BLaER1 treated with 17β-estradiol and CSF1 and Interleukin-3, amounts not matched to agents 10 nM and 100 nM (cell line): ENCODE results near the gene ATP1A2.

Experiments used
- H3K27ac ChIP-seq, 11 experiments: shearing (Covaris generic); formaldehyde crosslinking; 2 replicates each; pipeline ENCODE4 v1.8.1; 2022
- H3K27me3 ChIP-seq, 11 experiments: shearing (Covaris generic); formaldehyde crosslinking; 2 replicates each; pipeline ENCODE4 v1.8.1; 2022
- H3K36me3 ChIP-seq, 11 experiments: shearing (Covaris generic); formaldehyde crosslinking; 2 replicates each; pipeline ENCODE4 v1.8.1; 2022
- H3K4me1 ChIP-seq, 10 experiments: shearing (Covaris generic); formaldehyde crosslinking; 2 replicates each; pipeline ENCODE4 v1.8.1; 2022
- H3K4me2 ChIP-seq, 11 experiments: shearing (Covaris generic); formaldehyde crosslinking; 2 replicates each; pipeline ENCODE4 v1.8.1; 2022
- H3K4me3 ChIP-seq, 10 experiments: shearing (Covaris generic); formaldehyde crosslinking; 2 replicates each; pipeline ENCODE4 v1.8.1; 2022
- H3K9ac ChIP-seq, 11 experiments: shearing (Covaris generic); formaldehyde crosslinking; 2 replicates each; pipeline ENCODE4 v1.8.1; 2022
- H3K9me3 ChIP-seq, 11 experiments: shearing (Covaris generic); formaldehyde crosslinking; replicated peaks in 1 of 11; 2 replicates each; pipeline ENCODE4 v1.8.1; 2022
- H4K20me1 ChIP-seq, 11 experiments: shearing (Covaris generic); formaldehyde crosslinking; 2 replicates each; pipeline ENCODE4 v1.8.1; 2022
- Cebpa-rat ChIP-seq, 11 experiments: shearing (Covaris generic); IDR thresholded peaks; 2 replicates each; pipeline ENCODE4 v1.8.1; 2022

ATP1A2 gene

DNA sequence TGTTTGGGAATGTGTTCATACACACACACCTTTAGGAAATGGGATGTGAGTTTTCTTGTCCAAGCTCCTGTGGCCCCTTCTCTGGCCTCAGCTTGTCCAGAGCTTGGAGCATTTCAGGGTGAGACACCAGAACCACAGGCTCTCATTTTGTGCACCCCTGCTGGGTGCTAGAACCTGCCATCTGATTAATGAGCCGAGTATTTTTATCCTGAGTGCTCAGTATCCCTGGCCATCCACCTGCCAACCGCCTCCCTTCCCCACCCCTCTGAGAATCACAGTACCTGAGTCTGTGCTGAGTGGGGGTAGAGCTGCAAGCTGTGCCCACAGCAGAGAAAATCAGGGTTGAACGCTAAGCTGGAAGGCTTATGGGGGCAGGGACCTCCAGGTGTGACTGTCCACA lies 76.2 kb downstream of the ATP1A2 start:
- H3K27ac ChIP-seq = no peak overlapping the region
- no peaks in the 10 kb centered on the region for H3K9me3 ChIP-seq
- H4K20me1 ChIP-seq = no peaks in the 10 kb centered on the region
- TF ChIP-seq Cebpa-rat (IDR thresholded peaks at IDR 0.05) = no peak
- no peaks in the 10 kb centered on the region for H3K36me3 ChIP-seq
- peaks cover 0 to 12% (median 5%) of the 10 kb centered on the region in 10 experiments; a peak in 10 of 20 replicates for H3K4me1 ChIP-seq
- no peak overlapping the region for H3K4me3 ChIP-seq
- no peak overlapping the region for H3K4me2 ChIP-seq
- H3K9ac ChIP-seq = no peak overlapping the region
- no peaks in the 10 kb centered on the region for H3K27me3 ChIP-seq

DNA sequence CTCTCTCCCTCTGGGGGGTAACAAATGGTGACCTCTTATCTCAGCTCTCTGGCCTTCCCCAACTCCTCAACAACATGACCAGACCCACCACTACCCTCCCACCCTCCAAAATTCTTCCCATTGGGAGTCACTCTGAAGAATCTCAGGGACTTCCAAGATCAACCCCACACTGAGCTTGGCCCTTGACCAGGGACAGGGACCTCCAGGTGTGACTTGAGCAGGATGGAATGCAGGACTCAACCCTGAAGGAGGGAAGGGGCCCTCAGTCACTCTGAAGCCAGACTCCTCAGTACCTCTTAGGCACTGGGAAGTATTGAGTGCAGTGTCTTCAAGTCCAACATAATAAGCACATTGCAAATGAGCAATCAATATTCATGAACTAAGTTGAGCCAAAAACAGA lies 76.7 kb downstream of the ATP1A2 start:
- H3K9me3 ChIP-seq = no peaks in the 10 kb centered on the region
- no peak overlapping the region for H3K27ac ChIP-seq
- no peaks in the 10 kb centered on the region for H3K27me3 ChIP-seq
- H4K20me1 ChIP-seq = no peaks in the 10 kb centered on the region
- no peak for TF ChIP-seq Cebpa-rat (IDR thresholded peaks at IDR 0.05)
- H3K4me3 ChIP-seq = no peak overlapping the region
- no peak overlapping the region for H3K4me2 ChIP-seq
- H3K4me1 ChIP-seq = peaks cover 0 to 12% (median 5%) of the 10 kb centered on the region in 10 experiments; a peak in 10 of 20 replicates
- no peak overlapping the region for H3K9ac ChIP-seq
- H3K36me3 ChIP-seq = no peaks in the 10 kb centered on the region
